IMR-90 (cell line): Measurements from ENCODE around the gene GRAP.

Source experiments
- BHLHE40 ChIP-seq: fragments of 150-350 bp; IDR thresholded peaks from 2 replicates; pipeline ENCODE4 v1.6.1; 2016; ENCODE audit warnings: mild to moderate bottlenecking, low read depth, low read length
- CEBPB ChIP-seq: IDR thresholded peaks from 2 replicates; pipeline ENCODE4 v1.6.1; 2012; ENCODE audit warnings: low read depth, low read length, improper control_type of control experiment
- FOS ChIP-seq: fragments of 150-350 bp; IDR thresholded peaks from 2 replicates; pipeline ENCODE4 v1.6.1; 2016; ENCODE audit warnings: low read depth, low read length
- MAFK ChIP-seq: IDR thresholded peaks from 2 replicates; pipeline ENCODE4 v1.6.1; 2012; ENCODE audit warnings: low read depth, low read length, improper control_type of control experiment
- MAZ ChIP-seq: IDR thresholded peaks from 2 replicates; pipeline ENCODE4 v1.6.1; 2012; ENCODE audit warnings: low read depth, mild to moderate bottlenecking, low read length, improper control_type of control experiment, moderate library complexity, borderline replicate concordance
- MXI1 ChIP-seq: IDR thresholded peaks from 2 replicates; pipeline ENCODE4 v1.6.1; 2012; ENCODE audit warnings: low read depth, mild to moderate bottlenecking, low read length, moderate library complexity, borderline replicate concordance
- POLR2A ChIP-seq: IDR thresholded peaks from 2 replicates; pipeline ENCODE4 v1.6.1; 2012; ENCODE audit warnings: mild to moderate bottlenecking, low read depth, low read length
- RAD21 ChIP-seq: IDR thresholded peaks from 2 replicates; pipeline ENCODE4 v1.6.1; 2012; ENCODE audit warnings: low read length, improper control_type of control experiment
- RCOR1 ChIP-seq: IDR thresholded peaks from 2 replicates; pipeline ENCODE4 v1.6.1; 2012; ENCODE audit warnings: mild to moderate bottlenecking, low read length, improper control_type of control experiment; ENCODE audit not compliant: insufficient replicate concordance
- RFX5 ChIP-seq: IDR thresholded peaks from 2 replicates; pipeline ENCODE4 v1.8.0; 2012; ENCODE audit warnings: low read depth, mild to moderate bottlenecking, low read length, moderate library complexity
- SMC3 ChIP-seq: fragments of 150-350 bp; IDR thresholded peaks from 2 replicates; pipeline ENCODE4 v1.6.1; 2016; ENCODE audit warnings: low read depth, mild to moderate bottlenecking, antibody characterized with exemption, low read length, moderate library complexity
- TF ChIP-seq, protein P1 (sequence below): conservative IDR thresholded peaks from 2 replicates; pipeline ENCODE4 v1.5.1; 2012; ENCODE audit warnings: mild to moderate bottlenecking, low read depth, low read length, improper control_type of control experiment
- TF ChIP-seq, protein P2 (sequence below): fragments of 150-350 bp; IDR thresholded peaks from 2 replicates; pipeline ENCODE4 v1.6.1; 2017; ENCODE audit warnings: mild to moderate bottlenecking, antibody characterized with exemption, low read length, low read depth

DNA sequence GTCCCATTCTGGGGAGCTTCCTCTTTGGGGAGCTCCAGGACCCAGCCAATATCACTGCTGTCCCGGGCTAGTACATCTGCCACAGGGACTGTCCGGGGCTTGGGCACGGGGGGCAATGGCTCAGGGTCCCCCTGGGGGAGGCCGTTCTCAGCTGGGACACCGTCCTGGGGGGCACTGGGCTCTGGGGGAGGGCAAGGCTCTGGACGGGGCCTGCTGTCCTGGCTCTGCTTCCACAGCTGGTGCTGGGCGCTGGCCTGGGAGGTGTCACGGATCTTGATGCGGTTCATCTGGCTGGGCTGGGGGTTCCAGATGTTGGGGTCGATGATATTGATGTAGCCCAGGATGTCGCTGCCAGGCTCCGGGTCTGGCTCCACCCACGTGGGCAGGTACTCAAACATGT, 68.7 kb downstream of the GRAP start:
- TF ChIP-seq, protein P1, sequence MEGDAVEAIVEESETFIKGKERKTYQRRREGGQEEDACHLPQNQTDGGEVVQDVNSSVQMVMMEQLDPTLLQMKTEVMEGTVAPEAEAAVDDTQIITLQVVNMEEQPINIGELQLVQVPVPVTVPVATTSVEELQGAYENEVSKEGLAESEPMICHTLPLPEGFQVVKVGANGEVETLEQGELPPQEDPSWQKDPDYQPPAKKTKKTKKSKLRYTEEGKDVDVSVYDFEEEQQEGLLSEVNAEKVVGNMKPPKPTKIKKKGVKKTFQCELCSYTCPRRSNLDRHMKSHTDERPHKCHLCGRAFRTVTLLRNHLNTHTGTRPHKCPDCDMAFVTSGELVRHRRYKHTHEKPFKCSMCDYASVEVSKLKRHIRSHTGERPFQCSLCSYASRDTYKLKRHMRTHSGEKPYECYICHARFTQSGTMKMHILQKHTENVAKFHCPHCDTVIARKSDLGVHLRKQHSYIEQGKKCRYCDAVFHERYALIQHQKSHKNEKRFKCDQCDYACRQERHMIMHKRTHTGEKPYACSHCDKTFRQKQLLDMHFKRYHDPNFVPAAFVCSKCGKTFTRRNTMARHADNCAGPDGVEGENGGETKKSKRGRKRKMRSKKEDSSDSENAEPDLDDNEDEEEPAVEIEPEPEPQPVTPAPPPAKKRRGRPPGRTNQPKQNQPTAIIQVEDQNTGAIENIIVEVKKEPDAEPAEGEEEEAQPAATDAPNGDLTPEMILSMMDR: no peak
- TF ChIP-seq CEBPB: no peak
- no peak for TF ChIP-seq POLR2A
- TF ChIP-seq RFX5: no peak
- TF ChIP-seq RAD21: no peak
- no peak for TF ChIP-seq MXI1
- TF ChIP-seq MAZ: no peak
- TF ChIP-seq MAFK: no peak
- TF ChIP-seq FOS: no peak
- TF ChIP-seq BHLHE40: no peak
- TF ChIP-seq, protein P2, sequence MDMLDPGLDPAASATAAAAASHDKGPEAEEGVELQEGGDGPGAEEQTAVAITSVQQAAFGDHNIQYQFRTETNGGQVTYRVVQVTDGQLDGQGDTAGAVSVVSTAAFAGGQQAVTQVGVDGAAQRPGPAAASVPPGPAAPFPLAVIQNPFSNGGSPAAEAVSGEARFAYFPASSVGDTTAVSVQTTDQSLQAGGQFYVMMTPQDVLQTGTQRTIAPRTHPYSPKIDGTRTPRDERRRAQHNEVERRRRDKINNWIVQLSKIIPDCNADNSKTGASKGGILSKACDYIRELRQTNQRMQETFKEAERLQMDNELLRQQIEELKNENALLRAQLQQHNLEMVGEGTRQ: no peak
- no peak for TF ChIP-seq RCOR1
- no peak for TF ChIP-seq SMC3
